Lung (tissue), 12 donors: ENCODE measurements around the gene ADI1. TPM values are rescaled to one million over a fixed set of nuclear protein-coding genes. Genes with fewer than 3 reads are reported as not detected.

Experiments used
- ATAC-seq: fragments of 200-7000 bp; cut with Tn5 transposase; one replicate; pipeline ENCODE4 v1.9.1; 2020; ENCODE audit warnings: moderate number of reproducible peaks; ENCODE audit not compliant: insufficient read depth, low FRiP score
- DNase-seq, 3 donors: peaks; one replicate each; pipeline ENCODE4 v3.0.0-alpha.2; 2013 to 2017
- H3K27ac ChIP-seq, 2 donors: one replicate each; pipeline ENCODE4 v1.5.1; 2013; ENCODE audit warnings: mild to moderate bottlenecking in 2 of 2, moderate library complexity in 2 of 2, control low read depth in 1 of 2, inconsistent platforms in 1 of 2, low read depth in 1 of 2, low read length in 1 of 2
- H3K27me3 ChIP-seq, 3 donors: one replicate each; pipeline ENCODE4 v1.5.1; 2013; ENCODE audit warnings: low read length in 2 of 3; ENCODE audit not compliant: control insufficient read depth in 3 of 3, insufficient read depth in 3 of 3
- H3K36me3 ChIP-seq, 4 donors: one replicate each; pipeline ENCODE4 v1.5.1; 2013; ENCODE audit warnings: low read length in 4 of 4, mild to moderate bottlenecking in 1 of 4, moderate library complexity in 1 of 4; ENCODE audit not compliant: control insufficient read depth in 4 of 4, insufficient read depth in 4 of 4
- H3K4me1 ChIP-seq, 5 donors: one replicate each; pipeline ENCODE4 v1.5.1; 2013; ENCODE audit warnings: low read length in 5 of 5, mild to moderate bottlenecking in 2 of 5, moderate library complexity in 1 of 5; ENCODE audit not compliant: control insufficient read depth in 5 of 5, insufficient read depth in 5 of 5
- H3K4me3 ChIP-seq: one replicate; pipeline ENCODE4 v1.5.1; 2013; ENCODE audit warnings: mild to moderate bottlenecking, control low read depth, moderate library complexity
- H3K9ac ChIP-seq, 2 donors: one replicate each; pipeline ENCODE4 v1.5.1; 2013; ENCODE audit warnings: low read length in 2 of 2, control low read depth in 1 of 2; ENCODE audit not compliant: insufficient read depth in 1 of 2
- H3K9me3 ChIP-seq, 4 donors: one replicate each; pipeline ENCODE4 v1.5.1; 2013; ENCODE audit warnings: low read length in 3 of 4, mild to moderate bottlenecking in 1 of 4, moderate library complexity in 1 of 4; ENCODE audit not compliant: control insufficient read depth in 4 of 4, insufficient read depth in 3 of 4
- CTCF ChIP-seq: IDR thresholded peaks from 2 replicates; pipeline ENCODE4 v1.5.1; 2012; ENCODE audit warnings: mild to moderate bottlenecking; ENCODE audit errors: control extremely low read depth, extremely low read depth
- WGBS, 2 donors: extraction: QIAGEN DNeasy Blood & Tissue Kit; methylation state at CpG; one replicate each; pipeline ENCODE4 v1.1.7; 2013; 5-methylcytosine and 5-hydroxymethylcytosine counted together
- polyA plus RNA-seq, 2 donors: library from polyadenylated mRNA; stranded (reverse); fragments of 200-250 nt; gene quantifications; one replicate each; pipeline ENCODE4 v1.2.1, GENCODE V29; 2013
- total RNA-seq, 2 donors: library from RNA; depleted of rRNA in 1 of 2; stranded (reverse); fragments of >200 nt in 1 of 2; gene quantifications; one replicate each; pipeline ENCODE4 v1.2.1, GENCODE V29; 2014 to 2021
- donor health status: control.
- donor health status: control.
- donor health status: Bipolar disorder and iron deficiency.
- donor health status: healthy.
- donor health status: DM: yes; HTN: yes; CAD: no.

The ADI1 gene
- total and polyA plus RNA-seq, 4 donors, result 46.8 to 65.2 (median 55.9) TPM

GRCh38 chr2:3490191-3491170 lies 28.9 kb downstream of the ADI1 start:
- TF ChIP-seq CTCF, result no peak
- Histone ChIP-seq H3K9ac (no peak overlapping the region), H3K4me1 (peaks cover 0 to 4% (median 0%) of the 10 kb centered on the region in 5 donors), H3K27me3 (no peaks in the 10 kb centered on the region), H3K36me3 (peaks cover 0 to 6% (median 3%) of the 10 kb centered on the region in 4 donors), H3K27ac (no peak overlapping the region), H3K4me3 (no peak overlapping the region), H3K9me3 (no peaks in the 10 kb centered on the region)
- peak in 1 of 3 donors; percentile 60 for DNase-seq
- no peak for ATAC-seq
- 71 to 72% methylated on average over 26 to 27 of the region's 27 CpGs for WGBS, 2 donors

- ATAC-seq (no peak), DNase-seq (no peak)
- H3K4me1 ChIP-seq, result peaks cover 0 to 4% (median 0%) of the 10 kb centered on the region in 5 donors
- H3K4me3 ChIP-seq, result no peak overlapping the region
- H3K27ac ChIP-seq, result no peak overlapping the region
- no peaks in the 10 kb centered on the region for H3K27me3 ChIP-seq
- 94 to 96% methylated on average over 16 of the region's 16 CpGs for WGBS, 2 donors
- H3K36me3 ChIP-seq, result peaks cover 0 to 6% (median 2%) of the 10 kb centered on the region in 4 donors
- TF ChIP-seq CTCF, result no peak
- no peak overlapping the region for H3K9ac ChIP-seq
- no peaks in the 10 kb centered on the region for H3K9me3 ChIP-seq
Measured at GRCh38 chr2:3489764-3490115, 29.6 kb downstream of the ADI1 start.

GRCh38 chr2:3488855-3489763 lies 30.2 kb downstream of the ADI1 start:
- TF ChIP-seq CTCF, result no peak
- no peak overlapping the region for H3K9ac ChIP-seq
- 74 to 85% methylated on average over 27 of the region's 27 CpGs for WGBS, 2 donors
- peaks cover 0 to 8% (median 2%) of the 10 kb centered on the region in 4 donors for H3K36me3 ChIP-seq
- H3K27ac ChIP-seq, result no peak overlapping the region
- H3K4me3 ChIP-seq, result no peak overlapping the region
- no peaks in the 10 kb centered on the region for H3K9me3 ChIP-seq
- H3K27me3 ChIP-seq, result no peaks in the 10 kb centered on the region
- DNase-seq (no peak), ATAC-seq (no peak)
- peaks cover 0 to 4% (median 0%) of the 10 kb centered on the region in 5 donors for H3K4me1 ChIP-seq
